HG02798 (cell line): ENCODE measurements around the gene ABLIM2.

ENCODE experiments used
- ATAC-seq: cut with Tn5 transposase; IDR thresholded peaks from one replicate; pipeline ENCODE4 v1.9.1; 2021; ENCODE audit warnings: mild to moderate bottlenecking; ENCODE audit not compliant: unreplicated experiment, poor library complexity

ABLIM2 gene

DNA sequence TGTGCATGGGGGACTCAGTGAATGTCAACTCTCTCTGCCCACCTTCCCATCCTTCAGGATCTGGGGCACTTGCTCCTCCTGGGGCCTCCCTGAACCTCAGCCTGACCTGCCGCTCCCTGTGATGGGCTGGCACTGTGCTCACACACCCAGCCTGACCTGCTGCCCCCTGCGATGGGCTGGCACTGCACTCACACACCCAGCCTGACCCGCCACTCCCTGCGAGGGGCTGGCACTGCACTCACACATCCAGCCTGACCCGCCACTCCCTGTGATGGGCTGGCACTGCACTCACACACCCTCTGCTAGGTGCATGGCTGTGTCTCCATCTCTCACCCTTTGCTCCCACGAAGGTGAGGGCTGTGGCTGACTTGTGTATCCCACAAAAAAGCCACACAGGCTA is 103.4 kb downstream of the ABLIM2 start:
- no peak for ATAC-seq

- ATAC-seq: no peak
Observed at GRCh38 chr4:8053688-8054449, 104.7 kb downstream of the ABLIM2 start.

GRCh38 chr4:8052160-8052691 is 106.4 kb downstream of the ABLIM2 start:
- no peak for ATAC-seq

DNA sequence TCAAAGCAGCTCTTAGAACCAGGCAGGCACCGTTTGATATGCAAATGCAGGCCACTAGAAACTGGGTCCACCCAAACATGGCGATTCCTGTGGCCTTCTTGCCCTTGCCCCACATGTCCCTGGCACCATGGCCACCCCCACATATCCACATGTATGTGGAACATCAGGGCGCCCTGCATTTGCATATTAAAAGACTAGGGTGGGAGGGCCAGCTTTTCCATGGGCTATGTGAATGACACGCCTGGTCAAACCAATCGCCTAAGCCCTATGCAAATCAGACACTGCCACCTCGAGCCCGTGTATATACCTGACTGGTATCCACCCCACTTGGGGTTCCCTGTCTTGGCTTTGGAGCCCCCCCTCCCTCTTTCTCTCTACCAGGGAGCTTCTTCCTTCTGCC is 107.0 kb downstream of the ABLIM2 start:
- ATAC-seq: no peak

DNA sequence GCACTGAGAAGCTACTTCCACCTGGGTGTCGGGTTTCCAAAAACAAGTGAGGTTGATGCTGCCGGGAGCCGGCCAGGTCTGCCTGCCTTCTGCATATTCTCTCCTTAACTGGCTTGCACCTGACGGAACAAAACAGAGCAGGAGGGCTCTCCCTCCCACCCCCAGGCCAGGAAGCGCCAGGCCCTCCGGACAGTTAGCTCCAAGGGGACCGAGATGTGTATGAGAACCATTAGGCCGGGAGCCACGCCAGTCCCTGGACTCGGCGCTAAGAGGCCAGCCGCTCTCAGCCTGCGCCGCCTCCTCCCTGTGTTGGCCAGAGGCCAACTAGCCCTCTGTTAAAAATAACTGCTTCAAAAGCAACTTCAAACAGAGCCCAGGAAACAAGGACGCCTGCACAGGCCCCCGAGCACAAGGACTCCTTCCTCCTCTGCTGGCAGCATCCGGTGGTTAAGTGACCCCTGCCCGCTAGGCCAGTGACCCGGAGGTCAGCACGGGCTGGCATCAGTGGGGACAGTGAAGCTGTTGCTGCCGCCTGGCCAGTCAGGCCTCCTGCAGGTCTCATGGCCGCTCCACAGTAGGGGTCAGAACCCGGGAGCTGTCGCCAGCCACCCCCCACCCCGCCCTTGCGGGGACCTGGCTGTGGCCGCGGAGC is 107.9 kb downstream of the ABLIM2 start:
- no peak for ATAC-seq

- no peak for ATAC-seq
Observed at GRCh38 chr4:8050180-8050554, 108.4 kb downstream of the ABLIM2 start.

DNA sequence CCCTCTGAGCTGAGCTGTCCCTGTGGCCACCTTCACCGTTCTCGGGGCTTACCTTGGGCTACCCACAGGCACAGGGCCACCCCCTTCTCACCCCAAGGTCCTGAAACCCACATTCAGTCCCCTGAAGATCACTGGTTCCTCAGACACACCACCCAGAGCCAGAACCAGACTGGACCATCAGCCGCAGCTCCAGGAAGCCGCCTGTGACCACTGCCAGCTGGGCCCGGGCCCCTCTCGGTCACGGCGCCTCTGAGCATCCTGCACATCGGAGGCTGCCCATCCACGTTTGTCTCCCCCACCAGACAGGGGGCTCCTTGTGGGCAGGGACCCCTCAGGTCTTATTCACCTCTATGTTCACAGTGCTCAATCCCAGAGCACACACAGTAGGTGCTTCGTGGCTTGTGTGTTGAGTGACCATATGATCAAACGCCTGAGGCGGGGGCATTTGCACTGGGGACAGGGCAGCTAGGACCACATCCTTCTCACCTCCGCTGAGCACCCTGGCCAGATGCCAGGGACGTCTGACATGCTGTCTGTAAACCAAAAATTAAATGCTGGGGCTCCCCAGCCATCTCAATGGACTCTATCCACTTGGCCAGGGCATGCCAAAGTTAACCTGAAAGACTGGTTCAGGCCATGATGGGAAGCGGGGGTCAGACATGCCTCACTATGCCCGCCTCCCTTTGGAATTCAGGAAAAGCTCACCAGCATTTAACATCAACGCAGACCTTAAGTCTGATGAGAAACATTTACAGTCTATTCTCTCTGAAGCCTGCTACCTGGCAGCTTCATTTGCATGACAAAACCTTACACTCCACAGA is 109.5 kb downstream of the ABLIM2 start:
- no peak for ATAC-seq

DNA sequence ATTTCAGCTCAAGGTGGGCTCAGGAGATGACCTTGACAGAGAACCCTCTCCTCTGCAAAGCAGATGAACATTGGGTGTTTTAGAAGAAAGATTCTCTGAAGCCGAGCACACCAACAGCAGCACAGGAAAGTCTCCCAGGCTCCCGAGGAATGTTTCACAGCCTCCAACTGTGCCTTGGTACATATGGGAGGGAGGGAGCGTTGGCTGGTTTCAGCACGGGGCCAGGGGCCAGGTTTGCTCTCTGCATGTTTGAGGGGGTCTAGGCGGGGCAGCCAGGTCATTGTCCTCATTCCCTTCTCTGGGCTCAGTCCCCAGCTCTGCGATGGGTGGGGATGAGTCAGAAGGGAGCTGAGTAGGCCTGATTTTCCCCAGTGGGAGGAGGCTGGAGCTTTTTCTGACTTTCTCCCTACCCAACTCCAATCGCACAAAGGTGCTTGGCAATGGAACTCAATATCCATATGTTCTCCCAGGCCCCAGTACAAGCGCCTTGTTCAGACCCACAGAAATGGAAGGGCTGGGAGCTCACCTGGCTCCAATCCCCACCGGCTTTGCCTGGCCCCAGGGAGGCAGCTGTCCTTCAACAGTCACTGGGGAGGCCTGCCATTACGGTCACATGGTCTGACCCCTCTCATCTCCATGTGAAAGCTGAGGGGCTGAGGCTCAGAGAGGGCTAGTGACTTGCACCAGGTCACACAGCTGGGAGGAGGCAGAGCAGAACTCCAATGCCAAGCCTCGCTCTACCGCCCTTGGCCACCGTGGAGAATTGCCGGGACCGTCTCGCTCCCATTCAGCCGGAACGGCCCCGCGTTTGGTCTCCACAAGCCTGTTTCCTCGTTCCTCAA is 110.6 kb downstream of the ABLIM2 start:
- ATAC-seq: no peak

DNA sequence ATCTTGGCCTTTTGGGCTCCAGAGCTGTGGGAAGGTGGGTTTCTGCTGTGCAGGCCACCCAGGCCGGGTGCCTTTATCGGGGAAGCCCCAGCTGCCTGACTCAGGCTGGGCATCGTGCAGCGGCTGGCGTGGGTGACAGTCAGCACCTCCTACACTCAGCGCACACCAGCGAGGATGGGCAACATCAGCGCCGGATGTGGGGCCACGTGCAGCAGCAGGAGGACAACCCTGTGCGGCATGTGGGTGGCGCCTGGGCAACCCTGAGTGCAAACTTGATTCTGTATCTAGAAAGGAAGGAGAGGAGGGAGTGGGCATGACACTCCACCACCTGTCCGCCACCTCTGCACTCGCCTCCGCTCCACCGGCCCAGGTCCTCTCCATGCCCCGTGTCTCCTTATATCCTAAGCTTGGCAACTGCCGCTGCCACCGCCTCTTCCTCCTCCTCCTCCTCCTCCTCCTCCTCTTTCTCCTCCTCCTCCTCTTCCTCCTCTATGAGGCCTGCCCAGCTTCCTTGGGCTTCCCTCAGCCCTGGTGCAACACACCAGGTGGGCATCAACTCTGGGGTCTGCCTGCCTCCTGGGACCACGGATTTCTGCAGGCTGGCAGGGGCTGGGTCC is 111.6 kb downstream of the ABLIM2 start:
- ATAC-seq: no peak

DNA sequence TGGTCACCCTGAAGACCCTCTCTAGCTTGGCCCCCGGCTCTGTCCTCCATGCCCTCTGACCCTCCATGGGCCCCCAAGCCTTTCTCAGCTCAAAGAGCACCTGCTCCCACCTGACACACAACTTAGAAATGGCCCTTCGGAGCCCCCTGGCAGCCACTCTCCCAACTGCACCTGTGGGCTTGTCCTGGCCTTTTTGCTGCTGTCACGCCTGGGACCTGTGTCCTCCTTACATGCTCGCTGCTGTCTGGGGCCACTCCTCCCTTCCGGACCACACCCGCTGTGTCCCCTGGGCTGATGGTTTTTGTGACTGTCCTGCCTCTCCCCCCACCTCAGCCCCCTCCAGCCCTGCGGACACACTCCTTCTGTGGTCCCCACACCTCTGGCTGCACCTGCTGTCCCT is 112.7 kb downstream of the ABLIM2 start:
- no peak for ATAC-seq

DNA sequence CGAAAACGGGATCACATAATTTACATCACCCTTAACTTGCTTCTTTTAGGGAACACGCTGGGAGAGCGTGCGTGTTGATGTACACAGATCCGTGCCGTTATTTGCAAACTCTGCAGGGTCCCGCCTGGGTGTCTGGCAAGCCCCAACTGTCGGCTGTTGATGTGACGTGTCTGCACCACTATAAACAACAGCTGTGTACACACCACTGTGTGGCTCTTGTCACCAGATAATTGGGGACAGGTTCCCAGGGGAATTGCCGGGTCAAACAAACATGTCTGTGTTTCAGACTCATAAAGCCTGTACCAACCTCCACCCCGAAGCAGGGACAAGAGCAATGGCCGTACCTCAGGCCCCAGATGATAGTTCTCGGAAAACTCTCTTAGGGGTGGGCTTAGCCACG is 113.9 kb downstream of the ABLIM2 start:
- ATAC-seq: no peak

GRCh38 chr4:8044244-8044643 is 114.4 kb downstream of the ABLIM2 start:
- no peak for ATAC-seq

DNA sequence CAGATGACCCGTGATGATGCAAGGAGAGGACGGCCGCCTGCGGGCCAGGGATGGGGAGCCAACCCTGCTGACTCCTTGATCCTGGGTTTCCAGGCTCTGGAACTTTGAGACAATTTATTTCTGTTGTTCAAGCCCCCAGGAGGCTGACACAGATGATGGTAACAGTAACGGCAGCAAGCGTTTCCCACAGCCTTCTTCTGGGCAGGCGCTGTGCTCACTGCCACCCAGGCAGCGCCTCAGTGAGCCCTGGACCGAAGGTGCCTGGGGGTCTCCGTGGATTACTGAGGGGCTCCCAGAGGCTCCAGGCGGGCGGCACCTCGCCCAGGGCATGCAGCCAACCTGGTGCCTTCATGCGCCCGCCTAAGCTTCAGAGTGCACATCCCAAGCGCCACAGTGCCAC is 115.0 kb downstream of the ABLIM2 start:
- ATAC-seq: no peak

GRCh38 chr4:8041868-8042267 is 116.7 kb downstream of the ABLIM2 start:
- ATAC-seq: no peak

DNA sequence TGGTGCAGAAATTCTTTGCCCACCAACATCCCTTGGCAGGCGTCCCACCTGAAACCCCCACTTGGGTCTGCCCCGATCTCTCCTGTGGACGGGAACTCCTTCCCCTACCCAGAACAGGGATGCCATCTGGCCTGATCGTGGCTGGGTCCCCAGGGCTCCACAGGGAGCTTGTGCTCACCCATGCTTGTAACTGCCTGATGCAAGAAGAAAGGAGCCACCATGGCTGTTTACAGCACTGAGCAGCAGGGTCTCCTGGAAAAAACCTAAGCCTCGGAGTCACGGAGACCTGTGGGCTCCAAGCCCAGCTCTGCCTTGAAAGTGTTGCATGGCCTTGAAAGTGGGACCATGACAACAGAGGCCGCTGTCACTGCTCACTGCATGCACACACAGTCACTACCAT is 117.4 kb downstream of the ABLIM2 start:
- no peak for ATAC-seq

DNA sequence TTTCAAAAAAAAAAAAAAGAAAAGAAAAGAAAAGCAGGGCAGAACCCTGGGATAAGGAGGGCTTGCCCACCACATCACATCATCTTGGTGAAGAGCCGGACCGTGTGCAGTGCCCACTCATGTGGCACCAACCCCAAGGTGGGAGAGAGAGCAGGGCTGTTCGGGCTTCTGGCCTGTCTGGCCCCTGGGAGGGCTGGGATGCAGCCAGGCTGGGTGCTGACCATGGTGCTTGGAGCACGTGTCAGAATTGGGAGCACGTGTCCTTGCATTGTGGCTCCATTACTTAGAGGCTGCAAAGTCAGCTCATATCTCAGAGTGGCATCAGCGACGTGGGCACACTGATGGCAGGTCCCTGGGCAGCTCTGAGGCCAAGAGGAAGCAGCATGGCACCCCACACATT is 118.0 kb downstream of the ABLIM2 start:
- ATAC-seq: no peak

- ATAC-seq: no peak
Observed at GRCh38 chr4:8039853-8040252, 118.8 kb downstream of the ABLIM2 start.

DNA sequence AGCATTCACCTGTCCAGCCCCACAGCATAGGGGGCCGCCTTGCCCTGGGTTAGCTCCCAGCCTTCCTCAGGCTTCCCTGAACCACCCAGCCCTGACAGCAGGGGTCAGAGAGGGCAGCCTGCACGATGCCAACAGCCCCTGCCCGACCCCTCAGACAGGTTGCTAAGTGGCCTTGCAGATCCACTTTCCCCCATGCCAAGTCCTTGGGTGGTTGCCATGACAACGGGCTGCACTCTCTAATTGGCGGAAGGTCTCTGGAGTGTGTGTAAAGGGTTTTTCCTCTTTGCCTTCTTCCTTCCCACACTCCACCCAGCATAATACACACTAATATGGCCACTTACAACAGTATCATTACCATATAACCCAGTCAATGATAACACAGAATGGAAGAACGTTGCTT is 119.3 kb downstream of the ABLIM2 start:
- no peak for ATAC-seq

DNA sequence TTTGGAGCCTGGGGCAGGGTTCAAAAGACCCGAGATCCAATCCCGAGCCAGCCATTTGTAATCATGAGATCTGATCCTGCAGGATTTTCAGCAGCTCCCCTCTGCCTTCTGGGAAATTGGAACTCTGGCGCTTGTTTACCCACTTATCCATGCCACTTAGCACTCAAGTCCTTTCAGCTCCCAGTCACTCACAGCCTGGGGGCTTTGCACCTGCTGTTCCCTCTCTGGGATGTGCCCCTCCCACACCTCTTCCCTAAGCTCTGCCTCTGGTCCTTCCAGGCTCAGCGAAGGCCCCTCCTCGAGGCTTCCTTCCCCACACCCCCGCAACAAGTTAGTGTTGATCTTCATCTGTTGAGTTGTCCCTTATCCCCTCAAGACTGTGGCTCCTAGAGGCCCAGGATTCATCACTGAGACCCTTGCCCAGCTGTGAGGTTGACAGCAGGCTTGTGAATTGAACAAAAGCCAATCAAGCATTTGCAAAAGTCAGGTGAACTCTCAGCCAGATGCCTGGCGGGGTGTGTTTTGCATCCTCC is 119.8 kb downstream of the ABLIM2 start:
- no peak for ATAC-seq

DNA sequence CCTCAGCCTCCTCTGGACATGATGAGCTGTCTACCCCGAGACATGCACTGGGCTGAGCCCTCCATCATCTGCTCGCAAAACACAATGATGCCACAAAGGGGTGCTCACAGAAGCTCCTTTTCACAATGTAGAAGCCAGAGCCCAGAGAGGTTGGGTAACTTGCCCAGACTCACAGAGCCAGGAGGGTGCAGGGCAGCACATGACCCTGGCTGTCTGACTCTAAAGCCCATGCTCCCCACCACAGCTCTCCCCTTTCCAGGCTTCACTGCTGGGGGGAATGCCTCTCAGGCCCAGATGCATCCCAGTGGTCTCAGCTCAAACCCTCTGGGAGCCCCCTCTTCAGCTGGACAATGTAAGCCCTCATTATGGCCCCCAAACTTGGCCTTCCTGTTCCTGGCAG is 120.5 kb downstream of the ABLIM2 start:
- ATAC-seq: no peak
